ENCODE results near the gene ICA1.
"Not testable (repeated sequence)": the region's sequence is repeated elsewhere in the genome, so short reads cannot be mapped to it uniquely, and the experiment has no call there.

The ICA1 gene

GRCh38 chr7:8094164-8095140 is 167.5 kb downstream of the ICA1 start:
- no peak for DNase-seq (ENCODE audit: low read depth)

- DNase-seq (ENCODE audit: low read depth) = no peak
Measured at GRCh38 chr7:8092140-8092539, 169.8 kb downstream of the ICA1 start.

- no peak for DNase-seq (ENCODE audit: low read depth)
Measured at GRCh38 chr7:8089036-8089780, 172.8 kb downstream of the ICA1 start.

GRCh38 chr7:8086239-8086638 is 175.7 kb downstream of the ICA1 start:
- DNase-seq (ENCODE audit: low read depth) = no peak

GRCh38 chr7:8085420-8085819 is 176.5 kb downstream of the ICA1 start:
- DNase-seq (ENCODE audit: low read depth) = no peak

- no peak for DNase-seq (ENCODE audit: low read depth)
Measured at GRCh38 chr7:8084836-8085235, 177.1 kb downstream of the ICA1 start.

- no peak for DNase-seq (ENCODE audit: low read depth)
Measured at GRCh38 chr7:8082762-8083161, 179.2 kb downstream of the ICA1 start.

GRCh38 chr7:8078418-8078817 is 183.5 kb downstream of the ICA1 start:
- DNase-seq (ENCODE audit: low read depth) = no peak

- no peak for DNase-seq (ENCODE audit: low read depth)
Measured at GRCh38 chr7:8070451-8071180, 191.4 kb downstream of the ICA1 start.

GRCh38 chr7:8068892-8069686 is 192.9 kb downstream of the ICA1 start:
- DNase-seq (ENCODE audit: low read depth) = no peak

GRCh38 chr7:8065356-8065813 is 196.6 kb downstream of the ICA1 start:
- DNase-seq (ENCODE audit: low read depth) = no peak

GRCh38 chr7:8064828-8065227 is 197.1 kb downstream of the ICA1 start:
- no peak for DNase-seq (ENCODE audit: low read depth)

- no peak for DNase-seq (ENCODE audit: low read depth)
Measured at GRCh38 chr7:8063706-8064297, 198.2 kb downstream of the ICA1 start.

- not testable (repeated sequence) for DNase-seq (ENCODE audit: low read depth)
Measured at GRCh38 chr7:8063300-8063699, 198.7 kb downstream of the ICA1 start.
